HG03066 (cell line): ENCODE measurements around the gene PGAM1.
A peak's percentile ranks its signal among the peaks of the same experiment; 100 is the strongest.
"Not testable (repeated sequence)": the region's sequence is repeated elsewhere in the genome, so short reads cannot be mapped to it uniquely, and the experiment has no call there.

Experiments used
- ATAC-seq: cut with Tn5 transposase; IDR thresholded peaks from one replicate; pipeline ENCODE4 v1.9.1; 2021; ENCODE audit warnings: low read depth; ENCODE audit not compliant: unreplicated experiment

The PGAM1 gene

DNA sequence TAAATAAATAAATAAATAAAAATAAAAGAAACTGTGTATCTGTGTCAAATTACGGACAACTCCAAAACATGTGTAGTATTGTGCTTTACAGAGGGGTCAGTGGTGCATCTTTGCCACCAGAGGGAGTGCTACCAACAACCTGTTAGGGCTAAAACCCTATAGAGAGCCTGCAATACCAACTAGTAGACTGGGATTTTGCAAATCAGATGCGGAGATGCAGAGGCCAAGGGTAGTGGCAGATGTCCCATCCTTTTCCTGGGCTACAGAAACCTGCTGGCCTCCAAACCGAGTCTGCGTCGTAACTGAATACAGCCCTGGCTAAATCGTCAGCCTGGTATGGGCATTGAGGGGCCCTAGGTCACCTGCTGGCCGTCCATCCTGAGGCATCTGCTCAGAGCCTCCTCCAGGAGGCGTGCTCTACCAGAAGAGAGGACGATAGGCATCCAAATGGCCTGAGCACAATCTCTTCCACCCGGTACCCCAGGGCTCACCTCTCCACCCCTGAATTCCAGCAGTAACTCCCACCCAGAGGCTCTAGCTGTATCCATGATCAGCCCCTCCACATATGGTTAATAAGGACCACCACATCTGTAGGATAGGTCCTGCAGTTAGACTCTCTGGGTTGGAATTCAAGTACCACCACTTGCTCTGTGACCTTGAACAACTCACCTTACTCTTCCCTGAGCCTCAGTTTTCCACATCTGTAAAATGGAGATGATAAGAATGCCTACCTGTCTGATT is 18.6 kb upstream of the PGAM1 start:
- peak; percentile 88 for ATAC-seq

GRCh38 chr10:97407952-97408248 is 18.1 kb upstream of the PGAM1 start:
- ATAC-seq: no peak

GRCh38 chr10:97408496-97408992 is 17.4 kb upstream of the PGAM1 start:
- no peak for ATAC-seq

DNA sequence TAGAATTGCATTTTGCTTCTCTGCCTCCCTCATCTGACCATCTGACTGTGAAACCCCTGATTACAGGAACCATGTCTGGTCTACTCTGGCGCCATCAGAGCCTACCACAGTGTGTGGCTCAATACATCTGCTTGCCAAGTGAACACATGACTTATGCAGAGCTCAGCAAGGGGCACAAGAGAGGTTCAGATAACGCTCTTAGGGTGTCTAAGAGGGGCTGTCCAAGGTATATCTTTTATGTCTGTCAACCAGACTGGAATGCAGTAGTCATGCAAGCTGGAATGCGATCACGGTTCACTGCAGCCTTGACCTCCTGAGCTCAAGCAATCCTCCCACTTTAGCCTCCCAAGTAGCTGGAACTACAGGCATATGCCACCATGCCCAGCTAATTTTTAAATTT is 14.6 kb upstream of the PGAM1 start:
- ATAC-seq: no peak

DNA sequence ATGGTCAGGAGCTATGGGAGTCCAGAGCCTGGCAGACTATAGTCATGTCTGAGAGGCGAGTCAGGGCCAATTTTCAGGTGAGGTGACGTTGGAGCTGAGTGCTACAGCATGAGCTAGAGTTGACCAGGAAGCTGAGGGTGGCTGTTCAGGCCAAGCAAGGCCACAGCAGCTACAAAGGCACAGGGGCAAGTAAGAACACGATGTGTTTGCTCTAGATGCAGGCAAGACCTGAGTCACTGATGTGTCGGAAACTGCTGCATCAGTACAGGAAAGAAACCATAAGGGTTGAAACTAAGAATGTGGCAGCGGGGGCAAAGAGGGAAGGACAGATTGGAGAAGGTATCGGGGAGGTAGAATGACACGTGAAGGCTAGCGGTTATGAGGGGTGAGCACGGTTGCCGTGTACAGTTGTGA is 13.1 kb upstream of the PGAM1 start:
- no peak for ATAC-seq

GRCh38 chr10:97416565-97416964 is 9.4 kb upstream of the PGAM1 start:
- ATAC-seq: no peak

DNA sequence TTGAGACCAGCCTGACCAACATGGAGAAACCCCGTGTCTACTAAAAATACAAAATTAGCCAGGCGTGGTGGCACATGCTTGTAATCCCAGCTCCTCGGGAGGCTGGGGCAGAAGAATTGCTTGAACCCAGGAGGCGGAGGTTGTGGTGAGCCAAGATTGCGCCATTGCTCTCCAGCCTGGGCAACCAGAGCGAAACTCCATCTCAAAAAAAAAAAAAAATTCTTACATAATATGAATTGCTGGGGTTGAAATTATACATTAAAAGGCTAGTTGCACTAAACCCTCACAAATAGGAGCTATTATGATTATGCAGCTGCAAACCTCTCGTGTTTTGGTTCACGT is 2.3 kb upstream of the PGAM1 start:
- not testable (repeated sequence) for ATAC-seq

DNA sequence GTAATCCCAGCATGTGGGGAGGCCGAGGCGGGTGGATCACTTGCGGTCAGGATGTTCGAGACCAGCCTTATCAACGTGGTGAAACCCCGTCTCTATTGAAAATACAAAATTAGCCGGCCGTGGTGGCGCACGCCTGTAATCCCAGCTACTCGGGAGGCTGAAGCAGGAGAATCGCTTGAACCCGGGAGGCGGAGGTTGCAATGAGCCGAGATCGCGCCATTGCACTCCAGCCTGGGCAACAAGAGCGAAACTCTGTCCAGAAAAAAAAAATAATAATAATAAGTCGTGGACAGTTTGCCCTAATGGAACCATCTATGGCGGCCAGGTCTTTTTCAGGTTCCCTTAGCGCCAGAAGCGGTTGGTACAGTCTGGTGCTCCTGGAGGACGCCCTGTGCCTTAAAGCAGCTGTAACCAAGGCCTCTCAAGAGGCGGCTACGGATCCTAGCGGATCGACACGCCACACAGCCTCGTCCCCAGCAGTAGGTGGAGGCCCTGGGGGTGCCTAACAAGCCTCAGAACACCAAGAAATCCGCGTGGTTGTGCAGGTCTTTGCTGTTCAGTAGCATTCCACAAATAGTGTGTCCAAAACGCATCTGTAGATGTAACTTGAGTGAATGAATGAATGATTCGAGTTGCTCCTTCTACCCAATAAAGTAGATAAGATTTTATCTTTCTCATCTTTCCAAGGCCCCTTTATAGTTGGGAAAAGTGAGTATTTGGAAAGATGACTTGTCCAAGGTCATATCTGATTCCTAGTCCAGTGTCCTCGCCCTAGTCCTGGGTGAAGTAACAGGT is 982 bp downstream of the PGAM1 start:
- ATAC-seq: no peak

GRCh38 chr10:97427571-97428179 is 1.7 kb downstream of the PGAM1 start:
- no peak for ATAC-seq

DNA sequence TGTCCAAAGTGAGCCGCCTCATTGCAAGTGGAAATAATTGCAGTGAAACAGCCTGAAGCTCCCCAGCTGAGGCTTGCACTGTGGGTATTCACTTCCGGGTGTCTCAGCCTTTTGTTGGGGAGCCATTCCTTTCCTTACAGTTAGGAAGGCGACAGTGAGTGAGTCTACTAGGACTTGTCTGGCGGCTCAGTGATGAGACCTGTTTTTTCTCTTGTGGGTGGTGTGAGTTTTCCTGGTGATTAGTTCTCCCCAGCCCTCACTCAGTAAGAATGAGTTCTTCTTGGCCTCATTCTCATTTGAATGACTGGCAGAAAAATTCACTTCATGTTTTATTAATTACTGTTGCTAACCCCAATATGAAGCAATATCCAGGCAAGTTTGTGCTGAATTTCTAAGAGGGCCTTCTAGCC is 2.6 kb downstream of the PGAM1 start:
- ATAC-seq: no peak

DNA sequence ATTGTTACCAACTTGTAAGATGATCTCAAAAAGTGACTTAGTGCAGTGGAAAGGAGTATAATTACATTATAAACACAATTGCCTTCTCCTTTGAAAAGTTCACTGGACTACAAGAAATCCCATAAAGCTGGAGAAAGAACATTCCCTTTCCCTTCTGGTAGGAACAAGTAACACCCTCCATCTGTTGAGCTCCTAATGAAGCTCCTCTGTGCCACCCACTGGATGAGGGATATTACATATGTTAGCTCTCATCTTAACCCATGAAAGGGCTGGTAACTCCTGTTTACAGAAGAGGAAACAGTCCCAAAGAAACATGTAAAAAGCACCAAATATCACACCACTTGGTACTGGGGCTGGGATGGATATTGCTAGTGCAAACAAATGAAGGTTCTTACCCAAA is 8.1 kb downstream of the PGAM1 start:
- ATAC-seq: no peak

DNA sequence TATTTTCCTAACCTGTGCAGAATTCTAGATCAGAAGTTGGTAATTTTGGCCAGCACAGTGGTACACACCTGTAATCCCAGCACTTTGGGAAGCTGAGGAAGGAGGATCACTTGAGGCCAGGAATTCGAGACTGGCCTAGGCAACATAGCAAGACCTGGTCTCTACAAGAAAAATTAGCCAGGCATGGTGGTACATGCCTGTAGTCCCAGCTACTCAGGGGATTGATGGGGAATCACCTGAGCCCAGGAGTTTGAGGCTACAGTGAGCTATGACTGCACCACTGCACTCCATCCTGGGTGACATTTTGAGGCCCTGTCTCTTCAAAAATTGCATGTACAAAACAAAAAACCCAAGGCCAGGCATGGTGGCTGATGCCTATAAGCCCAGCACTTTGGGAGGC is 8.6 kb downstream of the PGAM1 start:
- no peak for ATAC-seq

DNA sequence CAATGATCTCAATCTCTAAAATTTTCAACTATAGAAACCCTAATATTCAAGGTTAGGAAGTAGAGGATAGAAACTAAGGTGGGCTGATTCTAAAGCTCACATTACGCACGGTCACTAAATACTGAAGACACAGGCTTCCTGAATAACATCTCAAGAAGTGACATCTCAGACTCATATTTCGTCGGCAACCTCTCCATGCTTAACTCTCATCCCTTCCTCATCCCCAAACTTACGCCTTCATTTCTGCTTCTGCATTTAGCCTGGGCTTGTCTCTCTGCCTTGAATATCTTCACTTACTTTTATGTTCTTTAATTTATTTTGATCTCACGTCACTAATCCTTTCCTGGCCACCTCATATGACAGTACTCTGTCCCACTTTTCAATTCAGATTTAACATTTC is 9.2 kb downstream of the PGAM1 start:
- no peak for ATAC-seq

DNA sequence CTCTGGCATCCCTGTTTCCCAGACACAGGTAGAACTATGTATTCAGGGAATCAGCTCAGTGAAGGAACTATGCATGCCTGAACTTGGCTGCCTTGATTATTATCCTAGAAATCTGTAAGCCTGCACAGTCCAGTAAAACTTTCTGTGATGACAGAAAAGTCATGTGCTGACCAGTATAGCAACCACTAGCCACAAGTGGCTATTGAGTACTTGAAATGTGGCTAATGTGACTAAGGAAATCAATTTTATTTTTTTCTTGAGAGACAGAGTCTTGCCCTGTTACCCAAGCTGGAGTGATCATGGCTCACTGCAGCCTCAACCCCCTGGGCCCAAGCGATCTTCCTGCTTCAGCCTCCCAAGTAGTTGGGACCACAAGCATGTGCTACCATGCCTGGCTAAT is 16.3 kb downstream of the PGAM1 start:
- no peak for ATAC-seq

DNA sequence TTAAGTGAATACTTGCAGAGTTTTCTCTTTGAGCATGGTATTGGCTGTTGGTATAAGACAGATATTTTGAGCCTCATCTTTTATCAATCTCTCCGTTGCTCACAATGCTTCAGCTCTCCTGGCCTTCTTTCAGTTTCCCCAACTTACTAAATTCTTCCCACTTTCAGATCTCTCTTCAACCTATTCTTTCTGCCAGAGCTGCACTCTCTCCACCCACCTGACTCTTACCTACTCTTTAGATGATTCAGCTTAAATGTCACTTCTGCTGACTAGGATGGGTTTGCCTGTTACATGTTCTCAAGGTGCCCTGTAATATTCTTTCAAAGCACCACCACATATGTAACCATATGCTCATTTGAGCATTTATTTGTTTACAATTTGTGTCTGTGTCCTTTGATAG is 18.2 kb downstream of the PGAM1 start:
- ATAC-seq: no peak

DNA sequence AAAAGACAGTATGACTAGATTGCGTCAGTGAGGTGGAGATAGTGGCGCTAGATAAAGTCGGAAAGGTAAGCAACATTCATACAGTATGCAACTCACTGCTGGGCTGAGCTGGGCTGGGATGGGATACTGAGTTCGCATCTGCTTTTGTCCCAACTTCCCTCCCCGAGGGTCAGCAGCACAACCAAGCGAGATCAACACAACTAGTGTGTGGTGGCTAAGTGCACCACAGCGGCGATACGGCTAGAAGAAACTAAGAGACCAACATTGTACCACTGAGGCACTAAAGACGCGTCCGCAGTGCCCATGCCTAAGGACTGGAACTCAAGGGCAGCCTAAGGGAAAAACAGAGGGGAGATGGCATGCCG is 19.3 kb downstream of the PGAM1 start:
- no peak for ATAC-seq

DNA sequence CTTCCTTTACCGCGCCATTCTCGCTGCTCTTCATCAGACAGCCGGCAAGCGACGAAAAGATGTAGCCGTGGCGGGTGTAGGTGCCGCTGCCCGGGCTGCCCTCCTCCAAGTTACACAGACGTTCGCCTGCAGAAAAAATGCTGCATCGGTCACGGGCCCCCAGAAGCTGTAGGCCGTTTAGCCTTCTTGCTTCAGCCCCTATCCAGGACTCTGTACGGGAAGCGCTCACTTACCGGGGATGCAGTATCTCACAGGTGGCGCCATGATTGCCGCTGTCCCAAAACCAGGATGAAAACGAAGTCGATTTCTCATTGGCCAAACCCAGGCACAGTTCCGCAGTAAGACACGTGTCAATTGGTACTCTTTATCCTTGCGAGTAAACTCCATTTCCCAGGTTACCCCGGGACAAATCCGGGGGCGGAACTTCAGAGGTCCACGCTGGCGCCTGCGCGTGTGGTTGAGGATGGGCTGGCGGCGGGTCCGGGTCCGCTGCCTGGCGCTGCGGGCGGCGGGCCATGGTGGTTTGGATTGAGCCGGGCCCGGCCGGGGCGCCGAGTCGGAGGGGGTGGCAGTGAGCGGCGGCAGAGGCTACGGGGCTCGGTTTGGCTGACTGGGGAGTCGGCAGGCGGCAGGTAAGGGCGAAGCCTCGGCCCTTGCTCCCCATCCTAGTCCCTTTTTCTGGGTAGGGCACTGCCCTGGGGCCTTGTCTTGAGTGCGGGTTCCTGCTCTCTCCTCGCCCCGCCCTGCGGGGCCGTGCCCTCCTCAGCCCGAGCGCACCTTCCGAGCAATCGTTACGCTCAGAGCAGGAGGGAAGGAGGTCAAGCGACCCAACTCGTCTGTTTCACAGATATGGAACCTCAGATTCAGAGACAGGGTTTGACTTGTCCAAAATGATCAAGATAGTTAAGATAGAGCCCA is 20.0 kb downstream of the PGAM1 start, which contains the start of the genes EXOSC1 and ZDHHC16:
EXOSC1 (minus strand) TSS at position 285 of the 918 bp plus-strand sequence; CDS start at position 264, 21 bp downstream.
ZDHHC16 (plus strand) TSS at position 454 of the 918 bp plus-strand sequence. CDS start 5,501 bp downstream, outside the sequence.
- peak; percentile 98 for ATAC-seq

DNA sequence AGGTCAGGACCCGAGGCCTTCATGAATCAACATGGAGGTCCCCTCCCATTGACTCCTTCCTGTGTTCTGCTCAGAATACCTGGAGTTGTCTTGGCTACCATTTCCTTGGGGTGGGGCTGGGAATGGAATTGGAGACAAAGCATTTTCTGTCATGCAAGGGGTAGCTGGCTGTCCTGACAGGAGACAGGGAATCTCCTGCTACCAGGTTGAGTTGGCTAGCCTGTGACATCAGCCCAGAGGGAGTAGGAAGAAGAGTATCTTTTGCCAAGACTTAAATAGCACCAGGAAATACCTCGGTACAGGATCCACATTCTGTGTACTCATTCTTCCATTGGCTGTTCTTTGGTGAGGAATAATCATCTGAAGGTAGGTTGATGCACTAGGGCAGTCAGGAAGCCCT is 24.8 kb downstream of the PGAM1 start:
- no peak for ATAC-seq

- ATAC-seq: no peak
Observed at GRCh38 chr10:97451605-97452004, 25.6 kb downstream of the PGAM1 start.

DNA sequence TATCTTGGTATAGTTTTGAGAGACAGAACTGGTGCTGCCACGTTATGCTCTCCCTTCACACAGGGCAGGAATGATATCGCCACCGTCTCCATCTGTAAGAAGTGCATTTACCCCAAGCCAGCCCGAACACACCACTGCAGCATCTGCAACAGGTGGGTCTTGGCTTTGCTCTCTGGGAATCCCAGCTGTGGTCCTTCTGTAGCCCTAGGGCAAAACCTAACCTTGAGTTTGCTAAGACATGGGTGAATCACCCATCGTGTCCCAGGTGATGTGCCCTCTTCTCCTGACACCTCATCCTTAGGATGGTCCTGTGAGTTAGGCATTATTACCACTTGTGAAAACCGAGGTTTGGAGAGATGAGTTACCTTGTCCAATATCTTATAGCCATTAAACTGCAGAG is 26.4 kb downstream of the PGAM1 start:
- no peak for ATAC-seq
